D721Med (cell line): ENCODE data around the gene STX10.

Source experiments
- DNase-seq: peaks from one replicate; pipeline ENCODE4 v3.0.0; 2011; ENCODE audit warnings: low spot score; ENCODE audit not compliant: insufficient read length
- FAIRE-seq: peaks from 2 replicates; lab custom pipeline; 2011; peaks lifted over from hg19 to GRCh38; lab: Jason Lieb, UNC
- TF ChIP-seq, protein P1 (sequence below): IDR thresholded peaks from 2 replicates; pipeline ENCODE4 v1.5.1; 2012; ENCODE audit warnings: mild to moderate bottlenecking, control low read depth; ENCODE audit not compliant: insufficient read depth; ENCODE audit errors: missing control alignments

STX10 gene

DNA sequence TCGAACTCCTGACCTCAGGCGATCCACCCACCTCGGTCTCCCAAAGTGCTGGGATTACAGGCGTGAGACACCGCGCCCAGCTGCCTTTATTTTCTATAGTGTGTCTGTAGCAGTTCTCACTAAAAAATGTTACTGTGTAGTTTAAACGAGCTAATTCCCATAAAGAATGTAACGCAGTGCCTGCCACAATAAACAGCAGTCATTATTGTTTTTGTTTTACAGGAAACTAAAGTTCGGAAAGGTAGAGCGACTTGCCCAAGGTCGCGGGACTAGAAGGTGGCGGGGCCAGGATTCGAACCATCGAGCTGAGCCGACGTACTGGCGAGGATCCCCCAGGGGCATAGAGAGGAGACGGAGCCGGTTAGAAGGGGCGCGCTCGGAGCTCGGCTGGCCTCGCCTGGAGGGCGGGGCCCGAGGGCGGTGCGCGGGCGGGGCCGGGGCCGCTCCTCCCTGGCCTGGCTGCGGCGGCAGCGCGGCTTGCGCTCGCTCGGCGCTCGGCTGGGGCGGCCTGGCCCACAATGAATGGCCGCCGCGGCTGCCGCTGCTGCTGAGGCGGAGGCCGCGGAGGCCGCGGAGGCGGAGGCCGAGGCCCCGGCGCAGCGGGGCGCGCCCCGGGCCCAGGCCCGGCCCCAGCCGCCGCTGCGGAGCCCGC, 32.3 kb downstream of the STX10 start, which contains the start of gene NACC1:
Gene NACC1, plus strand, starts transcription at position 493 of the 652 bp plus-strand sequence. CDS start 16,944 bp downstream, outside the sequence.
- DNase-seq, result peak; percentile 97
- TF ChIP-seq, protein P1, sequence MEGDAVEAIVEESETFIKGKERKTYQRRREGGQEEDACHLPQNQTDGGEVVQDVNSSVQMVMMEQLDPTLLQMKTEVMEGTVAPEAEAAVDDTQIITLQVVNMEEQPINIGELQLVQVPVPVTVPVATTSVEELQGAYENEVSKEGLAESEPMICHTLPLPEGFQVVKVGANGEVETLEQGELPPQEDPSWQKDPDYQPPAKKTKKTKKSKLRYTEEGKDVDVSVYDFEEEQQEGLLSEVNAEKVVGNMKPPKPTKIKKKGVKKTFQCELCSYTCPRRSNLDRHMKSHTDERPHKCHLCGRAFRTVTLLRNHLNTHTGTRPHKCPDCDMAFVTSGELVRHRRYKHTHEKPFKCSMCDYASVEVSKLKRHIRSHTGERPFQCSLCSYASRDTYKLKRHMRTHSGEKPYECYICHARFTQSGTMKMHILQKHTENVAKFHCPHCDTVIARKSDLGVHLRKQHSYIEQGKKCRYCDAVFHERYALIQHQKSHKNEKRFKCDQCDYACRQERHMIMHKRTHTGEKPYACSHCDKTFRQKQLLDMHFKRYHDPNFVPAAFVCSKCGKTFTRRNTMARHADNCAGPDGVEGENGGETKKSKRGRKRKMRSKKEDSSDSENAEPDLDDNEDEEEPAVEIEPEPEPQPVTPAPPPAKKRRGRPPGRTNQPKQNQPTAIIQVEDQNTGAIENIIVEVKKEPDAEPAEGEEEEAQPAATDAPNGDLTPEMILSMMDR, result no peak
- FAIRE-seq, result no peak

- DNase-seq (no peak), FAIRE-seq (no peak)
- TF ChIP-seq, protein P1, result no peak
Observed at GRCh38 chr19:13117176-13117771, 32.9 kb downstream of the STX10 start.

- TF ChIP-seq, protein P1, result no peak
- no peak for FAIRE-seq
Observed at GRCh38 chr19:13116282-13117175, 33.6 kb downstream of the STX10 start, which contains the start of gene TRMT1. TSS of gene TRMT1 (minus strand) at chr19:13116740. CDS start at chr19:13116399, 341 bp downstream.

GRCh38 chr19:13115936-13116281, 34.3 kb downstream of the STX10 start:
- TF ChIP-seq, protein P1, result no peak
- DNase-seq (no peak), FAIRE-seq (no peak)

More at GRCh38 chr19:13116282-13117175, 33.6 kb downstream of the STX10 start, which contains the start of gene TRMT1:
- DNase-seq, result peak; percentile 98

GRCh38 chr19:13112555-13112954, 37.6 kb downstream of the STX10 start:
- FAIRE-seq, result no peak
- no peak for DNase-seq

DNA sequence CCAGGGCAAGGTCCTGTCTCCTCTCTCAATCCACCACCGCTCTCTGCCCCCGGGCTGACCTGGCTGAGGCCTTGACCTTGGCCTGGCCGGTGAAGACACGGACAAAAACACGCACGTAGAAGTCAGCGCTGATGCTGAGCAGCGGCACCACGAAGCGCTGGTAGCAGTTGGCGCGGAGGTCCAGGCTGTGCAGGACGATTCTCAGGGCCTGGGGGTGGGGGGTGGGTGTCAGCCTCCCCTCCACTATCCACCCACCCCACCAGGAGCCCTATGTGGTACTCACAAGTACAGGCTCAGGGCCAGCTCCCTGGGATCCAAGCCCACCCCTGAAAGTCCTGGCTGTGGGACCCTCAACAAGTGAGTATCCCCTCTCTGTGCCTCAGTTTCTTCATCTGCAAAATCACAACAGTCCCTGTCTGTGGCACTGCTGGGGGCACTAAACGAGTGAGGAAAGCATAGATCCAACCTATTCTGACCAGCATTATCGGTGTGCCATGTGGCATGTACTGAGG, 40.0 kb downstream of the STX10 start:
- FAIRE-seq, result no peak
- DNase-seq, result no peak
- TF ChIP-seq, protein P1, result no peak

More at GRCh38 chr19:13112555-13112954, 37.6 kb downstream of the STX10 start:
- TF ChIP-seq, protein P1, result no peak
